ENCODE measurements around the gene SOX11.

SOX11 gene

GRCh38 chr2:5697562-5697961 lies 5.4 kb downstream of the SOX11 start:
- CTCF ChIA-PET = no interaction called here

GRCh38 chr2:5698134-5698533 lies 6.0 kb downstream of the SOX11 start:
- no peak overlapping the region for H3K4me3 ChIP-seq (ENCODE audit: low read depth, low read length)
- no peak for TF ChIP-seq CTCF (IDR thresholded peaks at IDR 0.05; ENCODE audit: insufficient read depth, low read length, missing control alignments)
- no peak for DNase-seq (ENCODE audit: low read depth, low spot score)
- ChIA-PET CTCF (no interaction called here), POLR2A (no interaction called here)

More at GRCh38 chr2:5697562-5697961, 5.4 kb downstream of the SOX11 start:
- POLR2A ChIA-PET = interaction anchor here (1.1 kb wide), 1 partner anchor 218 kb away, joined by 5 read pairs; no protein-coding TSS in a partner anchor
- no peak for DNase-seq (ENCODE audit: low read depth, low spot score)
- no peak for TF ChIP-seq CTCF (IDR thresholded peaks at IDR 0.05; ENCODE audit: insufficient read depth, low read length, missing control alignments)
- peak overlapping the region; percentile 70 for H3K4me3 ChIP-seq (ENCODE audit: low read depth, low read length)

GRCh38 chr2:5699963-5700362 lies 7.8 kb downstream of the SOX11 start:
- no peak for TF ChIP-seq CTCF (IDR thresholded peaks at IDR 0.05; ENCODE audit: insufficient read depth, low read length, missing control alignments)
- ChIA-PET CTCF (interaction anchor here (1.3 kb wide), 1 partner anchor 12 kb away, joined by 5 read pairs; no protein-coding TSS in a partner anchor), POLR2A (no interaction called here)
- no peak for DNase-seq (ENCODE audit: low read depth, low spot score)
- H3K4me3 ChIP-seq (ENCODE audit: low read depth, low read length) = no peak overlapping the region

DNA sequence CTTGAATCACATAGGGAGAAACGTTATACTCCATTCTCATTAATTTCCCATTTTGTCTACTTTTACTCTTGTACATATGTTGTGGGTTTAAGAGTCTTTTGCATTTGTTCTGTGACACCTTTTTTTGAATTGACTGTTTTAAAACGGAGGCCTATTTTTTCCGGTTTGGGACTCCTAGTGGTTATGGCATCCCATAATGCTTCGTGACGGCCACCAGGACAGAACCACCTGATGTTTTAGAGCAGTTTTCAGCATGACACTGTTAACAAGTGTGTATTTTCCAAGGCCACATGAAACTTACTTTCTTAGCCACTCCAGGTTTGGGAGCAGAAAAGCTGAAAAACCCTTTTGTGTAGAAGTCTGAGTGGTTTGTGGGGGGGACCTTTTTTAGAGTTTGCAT lies 8.4 kb downstream of the SOX11 start:
- CTCF ChIA-PET = interaction anchor here (1.3 kb wide), 1 partner anchor 12 kb away, joined by 5 read pairs; no protein-coding TSS in a partner anchor
- POLR2A ChIA-PET = no interaction called here
- TF ChIP-seq CTCF (IDR thresholded peaks at IDR 0.05; ENCODE audit: insufficient read depth, low read length, missing control alignments) = no peak
- no peak for DNase-seq (ENCODE audit: low read depth, low spot score)
- no peak overlapping the region for H3K4me3 ChIP-seq (ENCODE audit: low read depth, low read length)

DNA sequence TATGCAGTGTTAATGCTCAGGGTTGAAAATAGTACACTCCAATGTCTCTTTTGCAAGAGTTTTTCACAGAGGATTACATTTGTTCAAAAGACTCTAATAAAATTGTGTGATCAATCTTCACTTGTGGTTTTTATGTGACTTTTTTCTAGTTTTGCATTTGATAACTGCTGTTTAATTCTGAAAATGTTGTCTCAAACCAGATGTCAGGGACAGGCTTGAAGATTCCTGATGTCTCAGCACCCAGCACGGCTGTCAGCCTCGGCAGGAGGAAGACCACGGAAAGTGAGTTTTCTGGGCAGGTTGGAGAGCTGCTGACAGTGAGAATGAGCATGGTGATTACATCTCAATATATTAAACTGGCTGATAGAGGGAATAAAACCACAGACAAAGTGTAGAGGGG lies 9.1 kb downstream of the SOX11 start:
- DNase-seq (ENCODE audit: low read depth, low spot score) = no peak
- ChIA-PET CTCF (interaction anchor here (1.3 kb wide), 1 partner anchor 11 kb away, joined by 5 read pairs; no protein-coding TSS in a partner anchor), POLR2A (no interaction called here)
- no peak for TF ChIP-seq CTCF (IDR thresholded peaks at IDR 0.05; ENCODE audit: insufficient read depth, low read length, missing control alignments)
- no peak overlapping the region for H3K4me3 ChIP-seq (ENCODE audit: low read depth, low read length)

DNA sequence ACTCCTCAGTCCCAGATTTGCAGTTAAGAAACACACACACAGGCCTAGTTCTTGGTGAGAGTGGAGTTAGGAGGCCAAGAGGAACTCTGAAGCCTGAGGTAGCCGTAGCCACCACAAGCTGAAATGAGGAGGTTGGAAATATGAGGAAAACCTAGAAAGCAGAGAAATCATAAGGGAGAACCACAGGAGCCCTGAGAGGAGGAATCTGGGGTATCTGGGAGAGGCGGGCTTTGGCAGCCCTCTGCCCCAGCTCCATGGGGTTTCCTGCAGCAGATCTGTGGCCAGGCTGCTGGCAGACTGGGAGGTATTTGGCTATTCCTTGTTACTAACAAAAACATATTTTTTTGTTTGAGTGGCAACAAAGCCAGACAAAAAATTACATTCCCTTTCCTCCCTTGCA lies 11.0 kb downstream of the SOX11 start:
- TF ChIP-seq CTCF (IDR thresholded peaks at IDR 0.05; ENCODE audit: insufficient read depth, low read length, missing control alignments) = no peak
- ChIA-PET POLR2A (no interaction called here), CTCF (interaction anchor here (1.1 kb wide), 1 partner anchor 24 kb away, joined by 3 read pairs; no protein-coding TSS in a partner anchor)
- H3K4me3 ChIP-seq (ENCODE audit: low read depth, low read length) = no peak overlapping the region
- no peak for DNase-seq (ENCODE audit: low read depth, low spot score)

Data from AG04449 (cell line).